Endodermal cell (in vitro differentiated cells): ENCODE results near the gene APBB1IP. TPM values are rescaled to one million over a fixed set of nuclear protein-coding genes. Genes with fewer than 3 reads are reported as not detected.

Experiments
- DNase-seq: peaks from one replicate; pipeline ENCODE4 v3.0.0-alpha.2; 2017
- H3K27ac ChIP-seq: 2 replicates; pipeline ENCODE4 v1.5.1; 2013; ENCODE audit warnings: mild to moderate bottlenecking, low read depth, low read length, moderate library complexity
- H3K27me3 ChIP-seq: 2 replicates; pipeline ENCODE4 v1.6.1; 2013; ENCODE audit warnings: mild to moderate bottlenecking, low read length, moderate library complexity; ENCODE audit not compliant: insufficient read depth, control insufficient read depth, poor library complexity, severe bottlenecking
- H3K36me3 ChIP-seq: 2 replicates; pipeline ENCODE4 v1.7.0; 2013; ENCODE audit warnings: mild to moderate bottlenecking, low read length, moderate library complexity; ENCODE audit not compliant: control insufficient read depth, insufficient read depth
- H3K4me1 ChIP-seq: one replicate; pipeline ENCODE4 v1.7.0; 2013; ENCODE audit warnings: low read length; ENCODE audit not compliant: control insufficient read depth, insufficient read depth
- H3K4me3 ChIP-seq: 2 replicates; pipeline ENCODE4 v1.5.1; 2013; ENCODE audit warnings: mild to moderate bottlenecking, low read length, moderate library complexity
- H3K9ac ChIP-seq: 2 replicates; pipeline ENCODE4 v1.6.1; 2013; ENCODE audit warnings: mild to moderate bottlenecking, low read length, moderate library complexity; ENCODE audit not compliant: poor library complexity, severe bottlenecking; ENCODE audit errors: extremely low read depth
- H3K9me3 ChIP-seq: 2 replicates; pipeline ENCODE4 v1.6.1; 2013; ENCODE audit warnings: mild to moderate bottlenecking, low read length, moderate library complexity; ENCODE audit not compliant: control insufficient read depth
- H3K27ac Mint-ChIP-seq: 2 replicates; pipeline ENCODE4 v1.8.0; 2020; ENCODE audit warnings: mixed read lengths
- H3K27me3 Mint-ChIP-seq: 2 replicates; pipeline ENCODE4 v1.8.0; 2021; ENCODE audit warnings: mild to moderate bottlenecking, mixed read lengths; ENCODE audit not compliant: insufficient read depth
- H3K36me3 Mint-ChIP-seq: 2 replicates; pipeline ENCODE4 v1.8.0; 2020; ENCODE audit warnings: low read depth, mixed read lengths
- H3K4me1 Mint-ChIP-seq: 2 replicates; pipeline ENCODE4 v1.8.0; 2020; ENCODE audit warnings: mixed read lengths
- H3K4me3 Mint-ChIP-seq: 2 replicates; pipeline ENCODE4 v1.8.0; 2020; ENCODE audit warnings: mild to moderate bottlenecking, moderate library complexity, mixed read lengths
- H3K9me3 Mint-ChIP-seq: 2 replicates; pipeline ENCODE4 v1.8.0; 2020; ENCODE audit warnings: mild to moderate bottlenecking, mixed read lengths
- CTCF ChIP-seq: fragments of 200-600 bp; sonication (generic); conservative IDR thresholded peaks from 2 replicates; pipeline ENCODE4 v1.5.0; 2021; ENCODE audit warnings: antibody characterized with exemption, mild to moderate bottlenecking
- WGBS, 2 experiments: methylation state at CpG; one replicate each; pipeline versions ENCODE4 v1.1.5 to v1.1.7; 2013; ENCODE audit warnings: missing lambda C conversion rate in 2 of 2, mixed read lengths in 1 of 2; ENCODE audit not compliant: insufficient coverage in 1 of 2, insufficient read length in 1 of 2; 5-methylcytosine and 5-hydroxymethylcytosine counted together
- total RNA-seq, 2 donors: library from RNA; stranded (reverse); fragmentation: NEBNext Ultra II Directional in 1 of 2; extraction: Animal tissue kit (Norgen Biotek cat#: 25700) in 1 of 2; gene quantifications; 2 replicates in 1 of 2; 3 replicates in 1 of 2; pipeline ENCODE4 v1.2.1, GENCODE V29; 2021

APBB1IP gene
- total RNA-seq, 2 donors from 2014 or later: 0.24 TPM

DNA sequence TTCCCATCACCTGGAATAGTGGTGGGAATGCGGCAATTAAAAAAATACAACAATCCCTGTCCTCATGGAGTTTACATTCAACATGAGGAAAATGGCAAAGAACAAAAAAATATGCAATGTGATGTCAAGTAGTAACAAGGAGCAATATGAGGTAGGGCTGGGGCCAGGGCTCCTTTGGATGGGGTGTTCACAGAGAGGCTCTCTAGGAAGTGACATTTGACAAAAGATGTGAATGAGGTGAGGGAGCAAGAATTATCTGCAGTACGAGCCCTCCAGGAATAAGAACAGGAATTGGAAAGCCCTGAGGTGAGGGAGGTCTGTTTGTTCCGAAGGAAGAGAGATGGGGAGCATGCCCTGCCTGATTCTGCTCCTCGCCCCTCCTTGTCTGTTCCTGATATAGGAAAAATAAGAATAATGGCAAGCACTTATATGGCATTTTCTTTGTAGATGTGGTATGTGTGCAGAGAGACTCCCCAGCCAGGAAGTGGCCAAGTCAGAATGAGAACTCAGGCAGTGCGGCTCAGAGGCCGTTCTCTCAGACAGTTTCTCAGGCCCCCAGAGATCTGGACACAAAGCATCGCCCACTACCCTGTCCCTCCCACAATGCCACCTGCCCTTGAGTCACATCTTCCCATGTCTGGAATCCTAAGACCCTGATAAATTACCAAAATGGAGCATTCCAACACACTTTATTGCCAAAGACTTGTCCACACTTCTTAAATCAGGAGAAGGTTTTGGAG, 105.6 kb downstream of the APBB1IP start:
- Histone ChIP-seq H3K27ac (no peak overlapping the region), H3K27me3 (no peaks in the 10 kb centered on the region), H3K4me1 (no peaks in the 10 kb centered on the region), H3K4me3 (no peak overlapping the region), H3K36me3 (no peaks in the 10 kb centered on the region), H3K9ac (no peak overlapping the region), H3K9me3 (no peaks in the 10 kb centered on the region)
- no peaks in the 10 kb centered on the region for H3K27me3 Mint-ChIP-seq
- no peaks in the 10 kb centered on the region for H3K36me3 Mint-ChIP-seq
- DNase-seq: no peak
- H3K4me1 Mint-ChIP-seq: no peaks in the 10 kb centered on the region
- no peak for TF ChIP-seq CTCF
- no peak overlapping the region for H3K27ac Mint-ChIP-seq
- WGBS, 2 experiments: 90% methylated on average over 2 to 7 of the region's 7 CpGs
- no peaks in the 10 kb centered on the region for H3K9me3 Mint-ChIP-seq
- no peak overlapping the region for H3K4me3 Mint-ChIP-seq

DNA sequence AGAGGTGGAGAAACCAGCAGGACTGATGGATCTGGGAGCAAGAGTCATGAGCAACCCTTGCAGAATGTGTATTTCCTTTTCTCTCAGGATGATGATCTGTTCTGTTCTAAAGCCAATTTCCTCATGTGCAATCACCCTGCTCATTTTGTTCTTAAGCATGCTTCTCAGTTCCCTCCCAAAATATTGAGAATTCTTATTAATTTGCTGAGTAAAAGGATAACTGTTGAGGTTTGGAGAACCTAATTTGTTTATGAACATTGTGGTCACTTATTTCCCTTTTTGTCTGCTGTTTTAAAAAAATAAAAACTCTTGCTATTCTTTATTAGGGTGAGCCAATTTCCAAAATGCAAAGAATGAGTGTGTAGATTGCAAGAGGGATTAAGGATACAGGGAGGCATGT, 106.8 kb downstream of the APBB1IP start:
- H3K36me3 ChIP-seq: no peaks in the 10 kb centered on the region
- DNase-seq: no peak
- no peaks in the 10 kb centered on the region for H3K27me3 Mint-ChIP-seq
- H3K9ac ChIP-seq: no peak overlapping the region
- no peak for TF ChIP-seq CTCF
- no peak overlapping the region for H3K4me3 Mint-ChIP-seq
- H3K4me1 Mint-ChIP-seq: no peaks in the 10 kb centered on the region
- no peaks in the 10 kb centered on the region for H3K9me3 ChIP-seq
- H3K9me3 Mint-ChIP-seq: no peaks in the 10 kb centered on the region
- no peaks in the 10 kb centered on the region for H3K4me1 ChIP-seq
- no peaks in the 10 kb centered on the region for H3K36me3 Mint-ChIP-seq
- H3K27ac ChIP-seq: no peak overlapping the region
- no peak overlapping the region for H3K27ac Mint-ChIP-seq
- H3K4me3 ChIP-seq: no peak overlapping the region
- no peaks in the 10 kb centered on the region for H3K27me3 ChIP-seq

- Histone ChIP-seq H3K27me3 (no peaks in the 10 kb centered on the region), H3K9me3 (no peaks in the 10 kb centered on the region), H3K4me3 (no peak overlapping the region), H3K36me3 (no peaks in the 10 kb centered on the region), H3K27ac (no peak overlapping the region), H3K9ac (no peak overlapping the region), H3K4me1 (no peaks in the 10 kb centered on the region)
- TF ChIP-seq CTCF: peak; percentile 71
- no peaks in the 10 kb centered on the region for H3K4me1 Mint-ChIP-seq
- no peak overlapping the region for H3K27ac Mint-ChIP-seq
- no peaks in the 10 kb centered on the region for H3K9me3 Mint-ChIP-seq
- no peak overlapping the region for H3K4me3 Mint-ChIP-seq
- WGBS, 2 experiments: 79 to 89% methylated on average over 7 to 15 of the region's 15 CpGs
- DNase-seq: peak; percentile 57
- H3K27me3 Mint-ChIP-seq: no peaks in the 10 kb centered on the region
- H3K36me3 Mint-ChIP-seq: no peaks in the 10 kb centered on the region
Measured at GRCh38 chr10:26550774-26551526, 112.8 kb downstream of the APBB1IP start.
